ENCODE data around the gene EPHB6.

Gene EPHB6

GRCh38 chr7:142813699-142814098 lies 41.2 kb upstream of the EPHB6 start:
- no peak for DNase-seq (ENCODE audit: low read depth)
- H3K4me3 ChIP-seq (ENCODE audit: low read depth, low read length) = no peak overlapping the region
- TF ChIP-seq MYC (IDR thresholded peaks at IDR 0.05; ENCODE audit: low read depth, low read length) (no peak), POLR2A (IDR thresholded peaks at IDR 0.05; ENCODE audit: extremely low read depth, insufficient read length) (no peak)

GRCh38 chr7:142814451-142814850 lies 40.4 kb upstream of the EPHB6 start:
- TF ChIP-seq MAX (IDR thresholded peaks at IDR 0.05; ENCODE audit: low read depth, low read length) (no peak), POLR2A (IDR thresholded peaks at IDR 0.05; ENCODE audit: extremely low read depth, insufficient read length) (no peak), MYC (IDR thresholded peaks at IDR 0.05; ENCODE audit: low read depth, low read length) (no peak)
- TF ChIP-seq, protein P1, sequence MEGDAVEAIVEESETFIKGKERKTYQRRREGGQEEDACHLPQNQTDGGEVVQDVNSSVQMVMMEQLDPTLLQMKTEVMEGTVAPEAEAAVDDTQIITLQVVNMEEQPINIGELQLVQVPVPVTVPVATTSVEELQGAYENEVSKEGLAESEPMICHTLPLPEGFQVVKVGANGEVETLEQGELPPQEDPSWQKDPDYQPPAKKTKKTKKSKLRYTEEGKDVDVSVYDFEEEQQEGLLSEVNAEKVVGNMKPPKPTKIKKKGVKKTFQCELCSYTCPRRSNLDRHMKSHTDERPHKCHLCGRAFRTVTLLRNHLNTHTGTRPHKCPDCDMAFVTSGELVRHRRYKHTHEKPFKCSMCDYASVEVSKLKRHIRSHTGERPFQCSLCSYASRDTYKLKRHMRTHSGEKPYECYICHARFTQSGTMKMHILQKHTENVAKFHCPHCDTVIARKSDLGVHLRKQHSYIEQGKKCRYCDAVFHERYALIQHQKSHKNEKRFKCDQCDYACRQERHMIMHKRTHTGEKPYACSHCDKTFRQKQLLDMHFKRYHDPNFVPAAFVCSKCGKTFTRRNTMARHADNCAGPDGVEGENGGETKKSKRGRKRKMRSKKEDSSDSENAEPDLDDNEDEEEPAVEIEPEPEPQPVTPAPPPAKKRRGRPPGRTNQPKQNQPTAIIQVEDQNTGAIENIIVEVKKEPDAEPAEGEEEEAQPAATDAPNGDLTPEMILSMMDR (IDR thresholded peaks at IDR 0.05; ENCODE audit: low read depth, low read length) = no peak

DNA sequence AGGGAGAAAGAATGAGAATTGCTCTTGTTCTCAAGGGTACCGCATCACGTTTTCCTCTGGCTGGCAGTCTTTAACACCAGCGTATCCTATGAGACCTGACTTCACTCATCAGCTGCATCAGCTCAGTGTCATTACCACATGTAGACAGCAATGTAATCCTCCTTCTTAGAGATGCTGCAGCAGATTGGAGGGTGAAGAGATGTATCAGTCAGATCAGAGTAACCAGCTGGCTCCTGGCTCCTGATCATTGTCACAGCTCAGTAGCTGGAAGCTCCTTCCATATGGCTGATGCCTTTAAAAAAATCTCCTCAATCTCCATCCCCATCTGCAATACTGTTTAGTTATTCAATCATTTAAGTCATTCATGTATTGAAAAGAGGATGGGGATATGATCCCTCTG lies 39.7 kb upstream of the EPHB6 start:
- TF ChIP-seq MYC (IDR thresholded peaks at IDR 0.05; ENCODE audit: low read depth, low read length) = no peak
- no peak for TF ChIP-seq POLR2A (IDR thresholded peaks at IDR 0.05; ENCODE audit: extremely low read depth, insufficient read length)
- no peak for TF ChIP-seq MAX (IDR thresholded peaks at IDR 0.05; ENCODE audit: low read depth, low read length)
- TF ChIP-seq, protein P1 (IDR thresholded peaks at IDR 0.05; ENCODE audit: low read depth, low read length) = no peak
- H3K4me3 ChIP-seq (ENCODE audit: low read depth, low read length) = no peak overlapping the region
- no peak for DNase-seq (ENCODE audit: low read depth)

More at GRCh38 chr7:142814451-142814850, 40.4 kb upstream of the EPHB6 start:
- H3K4me3 ChIP-seq (ENCODE audit: low read depth, low read length) = no peak overlapping the region
- no peak for DNase-seq (ENCODE audit: low read depth)

DNA sequence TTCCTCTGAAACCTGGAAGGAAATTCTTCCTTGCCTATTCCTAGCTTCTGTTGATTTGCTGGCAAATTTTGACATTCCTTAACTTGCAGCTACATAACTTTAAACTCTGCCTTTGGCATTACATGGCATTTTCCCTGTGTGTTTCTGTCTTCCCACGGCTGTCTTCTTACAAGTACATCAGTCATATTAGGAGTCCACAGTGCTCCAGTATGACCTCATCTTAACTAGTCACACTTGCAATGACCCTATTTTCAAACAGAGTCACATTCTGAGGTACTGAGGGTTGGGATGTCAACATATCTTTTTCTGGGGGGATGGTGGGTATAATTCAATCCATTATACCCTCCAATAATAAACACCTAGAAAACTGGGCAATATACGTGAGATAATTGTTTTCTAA lies 37.4 kb upstream of the EPHB6 start:
- no peak for DNase-seq (ENCODE audit: low read depth)
- TF ChIP-seq MAX (IDR thresholded peaks at IDR 0.05; ENCODE audit: low read depth, low read length) (no peak), POLR2A (IDR thresholded peaks at IDR 0.05; ENCODE audit: extremely low read depth, insufficient read length) (no peak), MYC (IDR thresholded peaks at IDR 0.05; ENCODE audit: low read depth, low read length) (no peak)
- TF ChIP-seq, protein P1 (IDR thresholded peaks at IDR 0.05; ENCODE audit: low read depth, low read length) = no peak
- no peak overlapping the region for H3K4me3 ChIP-seq (ENCODE audit: low read depth, low read length)

DNA sequence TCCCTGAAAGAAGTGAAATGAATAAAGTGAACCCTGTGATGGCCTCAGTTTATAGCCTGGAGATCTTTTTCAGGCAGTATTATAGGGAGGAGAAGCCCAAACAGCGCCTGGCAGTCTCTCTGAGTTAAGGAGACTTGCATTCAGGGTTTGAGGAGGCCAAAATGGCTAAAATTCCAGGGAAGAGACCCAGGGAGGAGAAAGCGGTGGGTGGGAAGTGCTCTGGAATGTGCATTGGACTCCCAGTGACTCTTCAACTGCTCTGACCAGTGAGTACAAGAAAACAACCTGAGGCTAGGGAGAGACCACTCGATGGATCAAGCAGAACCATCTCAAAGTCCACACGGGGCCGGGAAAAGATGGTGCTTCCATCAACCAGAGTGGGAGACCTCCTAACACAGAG lies 35.3 kb upstream of the EPHB6 start:
- no peak for DNase-seq (ENCODE audit: low read depth)
- H3K4me3 ChIP-seq (ENCODE audit: low read depth, low read length) = no peak overlapping the region
- TF ChIP-seq POLR2A (IDR thresholded peaks at IDR 0.05; ENCODE audit: extremely low read depth, insufficient read length) (no peak), MYC (IDR thresholded peaks at IDR 0.05; ENCODE audit: low read depth, low read length) (no peak), MAX (IDR thresholded peaks at IDR 0.05; ENCODE audit: low read depth, low read length) (no peak)
- TF ChIP-seq, protein P1 (IDR thresholded peaks at IDR 0.05; ENCODE audit: low read depth, low read length) = no peak

DNA sequence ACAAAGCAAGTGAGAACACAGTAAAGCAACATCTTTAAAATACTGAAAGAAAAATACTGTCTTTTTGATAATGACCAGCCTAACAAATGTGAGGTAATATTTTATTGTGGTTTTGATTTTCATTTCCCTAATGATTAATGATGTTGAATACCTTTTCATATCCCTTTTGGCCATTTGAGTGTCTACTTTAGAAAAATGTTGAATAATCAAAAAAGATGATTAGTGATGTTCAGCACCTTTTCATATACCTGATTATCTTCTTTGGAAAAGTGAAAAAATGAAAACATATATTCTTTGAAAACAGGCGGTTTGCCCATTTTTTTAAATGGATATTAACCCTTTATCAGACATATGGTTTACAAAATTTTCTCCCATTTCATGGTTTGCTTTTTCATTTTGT lies 32.2 kb upstream of the EPHB6 start:
- TF ChIP-seq MYC (IDR thresholded peaks at IDR 0.05; ENCODE audit: low read depth, low read length) (no peak), MAX (IDR thresholded peaks at IDR 0.05; ENCODE audit: low read depth, low read length) (no peak), POLR2A (IDR thresholded peaks at IDR 0.05; ENCODE audit: extremely low read depth, insufficient read length) (no peak)
- TF ChIP-seq, protein P1 (IDR thresholded peaks at IDR 0.05; ENCODE audit: low read depth, low read length) = no peak
- DNase-seq (ENCODE audit: low read depth) = no peak
- H3K4me3 ChIP-seq (ENCODE audit: low read depth, low read length) = no peak overlapping the region

All from NB4 (cell line).